ENCODE measurements around the gene FAM120B.

Gene FAM120B

GRCh38 chr6:170279977-170280688 is 26.4 kb upstream of the FAM120B start:
- no peak for TF ChIP-seq CTCF (IDR thresholded peaks at IDR 0.05; ENCODE audit: extremely low read depth, missing control alignments)
- peak; percentile 74 for DNase-seq (ENCODE audit: low spot score)

GRCh38 chr6:170280689-170281045 is 25.9 kb upstream of the FAM120B start:
- no peak for TF ChIP-seq CTCF (IDR thresholded peaks at IDR 0.05; ENCODE audit: extremely low read depth, missing control alignments)
- no peak for DNase-seq (ENCODE audit: low spot score)

GRCh38 chr6:170281331-170282292 is 24.9 kb upstream of the FAM120B start:
- no peak for TF ChIP-seq CTCF (IDR thresholded peaks at IDR 0.05; ENCODE audit: extremely low read depth, missing control alignments)
- no peak for DNase-seq (ENCODE audit: low spot score)

DNA sequence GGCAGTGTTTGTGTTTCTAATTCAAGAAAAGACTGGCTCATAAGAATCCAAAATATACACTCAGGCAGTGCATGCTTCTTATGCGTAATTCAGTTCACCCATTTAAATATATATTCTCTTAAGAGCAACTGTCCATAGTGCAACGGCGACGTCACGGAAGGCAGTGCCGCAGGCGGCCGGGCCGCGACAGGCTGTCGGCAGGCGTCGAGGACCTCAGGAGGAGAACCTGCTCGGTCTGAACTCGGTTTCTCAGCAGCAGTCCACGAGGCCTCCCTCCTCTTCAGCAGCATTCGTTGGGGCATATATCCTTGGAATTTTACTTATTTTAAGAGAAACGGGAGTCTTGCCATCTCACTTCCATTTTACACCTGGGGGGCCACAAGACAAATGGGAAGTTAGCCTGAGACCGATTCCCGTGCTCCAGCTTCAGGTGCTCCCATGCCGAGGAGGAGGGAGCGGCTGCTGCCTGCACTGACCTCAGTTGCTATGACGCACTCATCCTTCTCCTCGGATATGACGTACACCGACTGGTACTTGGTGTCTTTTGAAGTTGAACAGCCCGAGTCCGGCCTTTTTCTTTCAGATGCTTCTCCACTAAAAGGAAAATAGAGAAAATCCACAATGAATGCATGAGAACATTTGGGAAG is 23.9 kb upstream of the FAM120B start:
- TF ChIP-seq CTCF (IDR thresholded peaks at IDR 0.05; ENCODE audit: extremely low read depth, missing control alignments), result no peak
- no peak for DNase-seq (ENCODE audit: low spot score)

DNA sequence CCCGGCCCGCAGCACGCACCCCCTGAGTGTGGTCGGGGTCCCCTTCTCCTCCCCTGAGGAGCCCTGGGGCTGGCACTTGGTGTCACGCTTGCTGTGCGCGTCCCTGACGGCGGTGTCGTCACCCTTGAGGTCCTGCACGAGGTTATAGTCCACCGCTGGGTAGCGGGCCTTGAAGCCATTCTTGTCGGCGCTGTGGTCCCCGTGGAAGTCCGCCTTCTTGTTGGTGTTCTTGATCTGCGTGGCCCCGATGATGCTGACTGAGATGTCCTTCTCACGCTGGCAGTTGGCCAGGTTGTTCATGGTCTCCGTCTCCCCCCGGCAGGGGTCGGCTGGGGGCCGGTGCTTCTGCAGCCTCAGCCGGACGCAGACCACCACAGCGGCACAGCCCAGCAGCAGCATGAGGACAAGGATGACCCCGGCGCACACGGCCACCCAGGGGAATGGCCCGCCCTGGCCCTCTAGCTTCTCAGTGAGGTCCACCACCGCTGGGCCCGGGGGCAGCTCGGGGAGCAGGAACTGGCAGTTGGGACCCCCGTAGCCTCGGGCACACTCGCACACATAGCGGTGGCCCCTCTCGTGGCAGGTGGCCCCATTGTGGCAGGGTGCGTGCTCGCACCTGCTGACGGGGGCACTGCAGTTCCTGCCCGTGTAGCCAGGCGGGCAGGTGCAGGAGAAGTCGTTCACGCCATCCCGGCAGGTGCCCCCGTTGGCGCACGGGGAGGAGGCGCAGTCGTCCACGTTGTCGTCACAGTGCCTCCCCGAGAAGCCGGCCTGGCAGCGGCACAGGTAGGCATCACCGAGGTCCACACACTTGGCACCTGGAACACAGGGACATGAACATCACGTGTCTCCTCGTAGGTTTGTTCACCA is 23.1 kb upstream of the FAM120B start:
- no peak for TF ChIP-seq CTCF (IDR thresholded peaks at IDR 0.05; ENCODE audit: extremely low read depth, missing control alignments)
- DNase-seq (ENCODE audit: low spot score), result no peak

- TF ChIP-seq CTCF (IDR thresholded peaks at IDR 0.05; ENCODE audit: extremely low read depth, missing control alignments), result no peak
- no peak for DNase-seq (ENCODE audit: low spot score)
Measured at GRCh38 chr6:170284126-170284773, 22.3 kb upstream of the FAM120B start.

All from GM20000 (cell line).